ENCODE data around the gene BCKDHA. TPM values are rescaled to one million over a fixed set of nuclear protein-coding genes. Genes with fewer than 3 reads are reported as not detected.

BCKDHA gene
- total RNA-seq, 1 experiment from 2014 or later, result 17.7 TPM

DNA sequence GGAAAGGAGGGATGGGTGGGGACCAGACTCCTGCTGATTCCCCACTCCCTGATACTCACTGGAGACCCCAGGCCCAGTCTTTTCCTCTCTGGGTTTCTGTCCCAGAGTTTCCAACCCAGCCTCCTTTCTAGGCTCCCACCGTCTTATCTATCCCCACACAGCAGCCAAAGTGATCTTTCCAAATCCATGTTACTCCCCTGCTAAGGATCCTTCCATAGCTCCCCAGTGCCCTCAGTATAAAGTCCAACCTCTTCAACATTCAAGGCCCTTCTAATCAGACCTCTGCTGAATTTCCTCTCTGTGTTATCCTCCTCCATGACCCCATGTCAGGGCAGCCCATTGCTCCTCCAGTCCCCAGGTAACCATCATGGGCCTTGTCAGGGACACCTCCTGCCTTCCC lies 42.6 kb upstream of the BCKDHA start:
- no peaks in the 10 kb centered on the region for H3K36me3 ChIP-seq (ENCODE audit: control insufficient read depth in 1 of 2, insufficient read depth in 2 of 2, low read length in 2 of 2)
- H3K4me2 ChIP-seq (ENCODE audit: low read length), result no peak overlapping the region
- H3K79me2 ChIP-seq (ENCODE audit: insufficient read depth, low read length), result peaks cover 28% of the 10 kb centered on the region; the same call in 1 of the 2 replicates
- H3K4me3 ChIP-seq (replicated peaks in 1 of 2; ENCODE audit: low read depth in 1 of 2, low read length in 2 of 2), result no peak overlapping the region
- ChIA-PET RAD21 (ENCODE audit: low non-redundant PET in 1 of 2, low total read pairs in 2 of 2, uncharacterized antibody in 2 of 2, unreplicated experiment in 2 of 2) (interaction anchor here in 1 of 2 experiments (0.7 kb wide), 1 partner anchor 25 kb away, joined by 3 read pairs; no protein-coding TSS in a partner anchor), POLR2A (interaction anchor here (1.5 kb wide), 1 partner anchor 9 kb away, joined by 5 read pairs; the partner anchor contains the start of gene B9D2), CTCF (interaction anchor here (1.3 to 5.6 kb wide), 2 partner anchors 10 to 46 kb away, joined by 4 to 54 read pairs; partner anchors contain the start of gene B9D2)
- H3K9me3 ChIP-seq (ENCODE audit: control insufficient read depth in 1 of 2, insufficient read depth in 1 of 2, low read depth in 1 of 2, low read length in 2 of 2), result no peaks in the 10 kb centered on the region
- no peaks in the 10 kb centered on the region for H3K9me2 ChIP-seq (ENCODE audit: insufficient read depth)
- intact Hi-C loops (cut with micrococcal nuclease), result no loop called here
- no TSS peak for BruUV-seq (replicated peaks)
- TF ChIP-seq ZFX (IDR thresholded peaks at IDR 0.05), result no peak
- no peak for TF ChIP-seq POLR2A (IDR thresholded peaks at IDR 0.05; ENCODE audit: borderline replicate concordance, extremely low read depth, insufficient read depth, insufficient read length)
- no peak for TF ChIP-seq MAX (IDR thresholded peaks at IDR 0.05)
- TF ChIP-seq, protein P1, sequence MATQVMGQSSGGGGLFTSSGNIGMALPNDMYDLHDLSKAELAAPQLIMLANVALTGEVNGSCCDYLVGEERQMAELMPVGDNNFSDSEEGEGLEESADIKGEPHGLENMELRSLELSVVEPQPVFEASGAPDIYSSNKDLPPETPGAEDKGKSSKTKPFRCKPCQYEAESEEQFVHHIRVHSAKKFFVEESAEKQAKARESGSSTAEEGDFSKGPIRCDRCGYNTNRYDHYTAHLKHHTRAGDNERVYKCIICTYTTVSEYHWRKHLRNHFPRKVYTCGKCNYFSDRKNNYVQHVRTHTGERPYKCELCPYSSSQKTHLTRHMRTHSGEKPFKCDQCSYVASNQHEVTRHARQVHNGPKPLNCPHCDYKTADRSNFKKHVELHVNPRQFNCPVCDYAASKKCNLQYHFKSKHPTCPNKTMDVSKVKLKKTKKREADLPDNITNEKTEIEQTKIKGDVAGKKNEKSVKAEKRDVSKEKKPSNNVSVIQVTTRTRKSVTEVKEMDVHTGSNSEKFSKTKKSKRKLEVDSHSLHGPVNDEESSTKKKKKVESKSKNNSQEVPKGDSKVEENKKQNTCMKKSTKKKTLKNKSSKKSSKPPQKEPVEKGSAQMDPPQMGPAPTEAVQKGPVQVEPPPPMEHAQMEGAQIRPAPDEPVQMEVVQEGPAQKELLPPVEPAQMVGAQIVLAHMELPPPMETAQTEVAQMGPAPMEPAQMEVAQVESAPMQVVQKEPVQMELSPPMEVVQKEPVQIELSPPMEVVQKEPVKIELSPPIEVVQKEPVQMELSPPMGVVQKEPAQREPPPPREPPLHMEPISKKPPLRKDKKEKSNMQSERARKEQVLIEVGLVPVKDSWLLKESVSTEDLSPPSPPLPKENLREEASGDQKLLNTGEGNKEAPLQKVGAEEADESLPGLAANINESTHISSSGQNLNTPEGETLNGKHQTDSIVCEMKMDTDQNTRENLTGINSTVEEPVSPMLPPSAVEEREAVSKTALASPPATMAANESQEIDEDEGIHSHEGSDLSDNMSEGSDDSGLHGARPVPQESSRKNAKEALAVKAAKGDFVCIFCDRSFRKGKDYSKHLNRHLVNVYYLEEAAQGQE (IDR thresholded peaks at IDR 0.05; ENCODE audit: low read depth), result no peak
- TF ChIP-seq POLR2AphosphoS5 (IDR thresholded peaks at IDR 0.05; ENCODE audit: low read depth, low read length), result no peak
- TF ChIP-seq CTCF (IDR thresholded peaks at IDR 0.05 in 2 of 3, conservative IDR thresholded peaks at IDR 0.05 in 1 of 3; ENCODE audit: borderline replicate concordance in 1 of 3, insufficient read depth in 1 of 3, low read depth in 2 of 3, low read length in 2 of 3), result no peak
- no peak for TF ChIP-seq TCF7L2 (IDR thresholded peaks at IDR 0.05; ENCODE audit: borderline replicate concordance, extremely low read depth, insufficient read depth, insufficient read length)
- no peak for TF ChIP-seq EZH2phosphoT487 (IDR thresholded peaks at IDR 0.05; ENCODE audit: borderline replicate concordance)
- TF ChIP-seq JUND (IDR thresholded peaks at IDR 0.05), result no peak
- TF ChIP-seq, protein P2, sequence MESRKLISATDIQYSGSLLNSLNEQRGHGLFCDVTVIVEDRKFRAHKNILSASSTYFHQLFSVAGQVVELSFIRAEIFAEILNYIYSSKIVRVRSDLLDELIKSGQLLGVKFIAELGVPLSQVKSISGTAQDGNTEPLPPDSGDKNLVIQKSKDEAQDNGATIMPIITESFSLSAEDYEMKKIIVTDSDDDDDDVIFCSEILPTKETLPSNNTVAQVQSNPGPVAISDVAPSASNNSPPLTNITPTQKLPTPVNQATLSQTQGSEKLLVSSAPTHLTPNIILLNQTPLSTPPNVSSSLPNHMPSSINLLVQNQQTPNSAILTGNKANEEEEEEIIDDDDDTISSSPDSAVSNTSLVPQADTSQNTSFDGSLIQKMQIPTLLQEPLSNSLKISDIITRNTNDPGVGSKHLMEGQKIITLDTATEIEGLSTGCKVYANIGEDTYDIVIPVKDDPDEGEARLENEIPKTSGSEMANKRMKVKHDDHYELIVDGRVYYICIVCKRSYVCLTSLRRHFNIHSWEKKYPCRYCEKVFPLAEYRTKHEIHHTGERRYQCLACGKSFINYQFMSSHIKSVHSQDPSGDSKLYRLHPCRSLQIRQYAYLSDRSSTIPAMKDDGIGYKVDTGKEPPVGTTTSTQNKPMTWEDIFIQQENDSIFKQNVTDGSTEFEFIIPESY (IDR thresholded peaks at IDR 0.05; ENCODE audit: extremely low read depth, insufficient replicate concordance, low read length), result no peak
- TF ChIP-seq ZNF274 (IDR thresholded peaks at IDR 0.05; ENCODE audit: low read depth, low read length), result no peak
- TF ChIP-seq CEBPB (IDR thresholded peaks at IDR 0.05; ENCODE audit: low read depth), result no peak
- no peak for DNase-seq (ENCODE audit: low read depth, low spot score)
- H3K9ac ChIP-seq (ENCODE audit: low read length), result no peak overlapping the region
- no peak overlapping the region for H2AFZ ChIP-seq (ENCODE audit: low read depth, low read length, poor library complexity, severe bottlenecking)
- no peaks in the 10 kb centered on the region for H3K27me3 ChIP-seq (ENCODE audit: insufficient read depth, low read length)
- ATAC-seq, result no peak
- H3K4me1 ChIP-seq (ENCODE audit: control insufficient read depth in 1 of 2, insufficient read depth in 2 of 2, low read length in 2 of 2), result peaks cover 11 to 29% of the 10 kb centered on the region in 2 experiments; a peak in 3 of 4 replicates
- H3K27ac ChIP-seq (ENCODE audit: low read depth, low read length), result no peak overlapping the region; the same call in 1 of the 2 replicates
- no peaks in the 10 kb centered on the region for H4K20me1 ChIP-seq (ENCODE audit: insufficient read depth)

Data from HCT116 (cell line).